COR-L47 (cell line): ENCODE measurements around the gene RNASE12.
"Not testable (repeated sequence)": the region's sequence is repeated elsewhere in the genome, so short reads cannot be mapped to it uniquely, and the experiment has no call there.

Experiments
- DNase-seq: peaks from one replicate; lab custom pipeline; 2025; lab: John Stamatoyannopoulos, UW

RNASE12 gene, protein sequence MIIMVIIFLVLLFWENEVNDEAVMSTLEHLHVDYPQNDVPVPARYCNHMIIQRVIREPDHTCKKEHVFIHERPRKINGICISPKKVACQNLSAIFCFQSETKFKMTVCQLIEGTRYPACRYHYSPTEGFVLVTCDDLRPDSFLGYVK

DNA sequence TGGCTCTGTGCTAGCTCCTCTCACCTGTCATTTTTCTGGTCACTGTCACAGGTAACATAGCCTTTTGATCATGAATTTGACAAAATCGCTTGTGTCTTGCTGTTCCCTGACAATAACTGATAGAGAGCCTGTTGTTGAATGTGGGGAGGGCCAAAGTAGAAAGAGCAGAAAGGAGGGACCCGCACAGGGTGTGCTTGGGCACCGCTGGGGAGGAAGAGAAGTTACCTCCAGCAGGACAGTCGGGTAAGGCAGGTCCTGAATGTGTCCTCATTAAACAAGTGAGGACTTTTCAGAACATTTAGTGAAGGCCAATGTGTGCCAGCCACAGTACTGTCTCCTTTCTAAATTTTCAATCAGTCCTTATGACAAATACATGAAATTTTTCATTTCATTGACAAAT lies at the start of gene RNASE12:
Gene RNASE12, minus strand, starts transcription at position 142 of the 400 bp plus-strand sequence. CDS start 653 bp downstream, outside the sequence.
- DNase-seq = no peak

DNA sequence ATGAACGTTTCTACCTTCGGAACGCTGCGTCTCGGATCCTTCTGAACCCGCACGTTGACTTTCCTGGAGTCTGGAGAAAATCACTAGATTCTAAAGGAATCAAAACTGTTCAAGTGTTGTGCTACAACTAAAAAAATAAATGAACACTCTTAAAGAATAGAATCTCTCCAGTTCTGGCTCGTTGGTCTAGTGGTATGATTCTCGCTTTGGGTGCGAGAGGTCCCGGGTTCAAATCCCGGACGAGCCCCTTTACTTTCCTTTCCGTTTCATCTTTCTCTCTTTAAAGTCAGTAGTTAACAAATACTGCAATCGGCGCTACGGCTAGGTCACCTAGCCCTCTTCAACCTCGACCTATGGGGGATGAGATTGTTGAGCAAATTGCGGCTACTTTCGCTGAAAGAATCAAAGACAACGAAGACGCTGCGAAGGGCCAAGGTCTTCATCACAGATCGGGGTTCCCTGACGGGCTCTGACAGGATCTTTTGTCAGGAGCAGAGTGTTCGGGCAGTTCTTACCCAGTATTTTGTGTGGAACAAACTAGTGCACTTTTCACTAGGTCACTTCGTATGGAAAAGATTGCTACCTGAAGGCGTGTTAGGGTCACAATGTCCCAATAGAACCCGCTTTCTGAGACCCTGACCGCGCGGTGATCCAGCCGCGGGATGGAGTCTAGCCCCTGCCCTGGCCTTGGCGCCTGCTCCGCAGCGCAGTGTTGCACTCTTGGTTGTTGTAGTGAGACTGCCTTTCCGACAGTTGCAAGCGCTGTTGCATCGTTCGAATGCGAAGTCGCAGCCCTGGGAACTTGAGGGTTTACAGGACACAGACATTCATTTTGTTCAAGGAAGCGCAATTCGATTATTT lies 41.9 kb upstream of the RNASE12 start:
- DNase-seq = peak; percentile 21

DNA sequence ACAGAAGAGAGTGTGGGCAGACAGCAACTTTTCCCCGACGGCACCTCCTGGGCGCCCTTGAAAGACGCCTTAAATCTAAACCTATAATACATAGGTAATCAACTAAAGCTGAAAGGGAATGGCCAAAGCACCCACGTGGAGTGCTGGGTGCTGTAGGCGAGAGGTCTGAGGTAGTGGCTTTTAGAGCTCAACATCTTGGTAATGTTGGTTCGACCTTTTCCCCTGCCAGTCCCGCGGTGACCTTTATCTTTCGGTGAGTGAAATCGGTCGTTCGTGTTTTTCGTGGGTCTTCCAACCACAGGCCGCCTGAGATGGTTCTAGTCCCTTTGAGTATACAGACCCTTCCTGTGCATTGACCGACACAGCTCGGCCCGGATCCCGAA lies 41.3 kb upstream of the RNASE12 start:
- no peak for DNase-seq

DNA sequence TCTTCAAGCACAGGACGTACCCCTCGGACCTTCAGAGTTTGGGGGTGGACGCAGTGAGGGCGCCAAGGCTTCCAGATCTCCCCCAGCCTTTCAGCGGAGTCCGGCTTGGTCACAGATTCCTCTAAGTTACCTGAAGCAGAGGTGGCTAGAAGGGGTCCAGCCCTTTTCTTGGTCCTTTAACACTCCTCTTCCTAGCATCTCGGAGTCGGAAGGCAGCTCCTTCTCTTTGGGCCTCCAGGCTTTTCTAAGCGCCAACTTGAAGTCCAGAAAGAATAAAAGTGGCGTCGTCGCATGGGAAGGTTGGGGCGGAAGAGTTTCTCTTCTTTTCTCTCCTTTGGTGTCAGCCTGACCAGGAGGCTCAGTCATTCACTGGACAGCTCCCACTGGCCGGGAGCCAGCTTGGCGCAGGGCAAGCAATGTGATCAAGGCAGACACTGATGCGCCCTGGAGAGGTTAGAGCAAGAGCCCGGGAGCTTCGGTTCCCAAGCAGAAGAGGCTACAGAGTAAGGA lies 40.8 kb upstream of the RNASE12 start:
- DNase-seq = no peak

DNA sequence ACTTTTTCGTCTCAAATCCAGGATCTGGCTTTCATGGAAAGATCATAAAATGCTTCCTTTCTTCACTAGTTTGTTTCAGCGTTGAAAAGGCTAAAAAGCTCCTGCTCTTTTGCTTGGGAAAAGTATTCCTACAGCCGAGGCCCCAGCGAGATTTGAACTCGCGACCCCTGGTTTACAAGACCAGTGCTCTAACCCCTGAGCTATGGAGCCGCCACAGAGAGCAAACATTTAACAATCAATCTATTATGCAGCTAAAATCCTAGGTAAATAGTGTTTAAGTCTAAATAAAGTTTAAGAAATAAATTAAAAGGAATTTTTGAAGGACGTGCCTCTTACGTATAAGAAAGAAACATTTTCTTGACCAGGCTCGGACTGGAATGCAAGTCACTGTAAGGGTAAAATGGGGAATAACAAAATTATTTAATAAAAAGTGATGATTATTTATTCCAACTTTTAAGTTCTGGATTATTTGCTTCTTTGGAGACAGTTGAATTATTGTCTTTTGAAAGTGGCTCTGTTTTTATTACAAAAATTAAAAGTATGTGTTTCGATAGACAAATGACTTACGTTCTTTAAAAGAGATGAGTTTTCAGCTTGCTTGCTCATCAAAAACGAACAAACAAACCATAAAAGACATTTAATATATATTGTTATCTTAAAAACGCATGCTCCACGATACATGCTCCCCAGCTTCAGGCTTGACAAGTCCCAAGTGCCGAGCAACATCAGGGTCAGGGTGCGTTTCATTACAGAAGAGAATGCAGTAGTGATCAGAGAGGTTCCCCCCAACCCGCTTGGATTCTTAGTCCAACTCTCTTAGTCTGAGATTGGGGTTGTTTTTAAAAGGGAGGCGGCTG lies 40.1 kb upstream of the RNASE12 start:
- peak; percentile 10 for DNase-seq

DNA sequence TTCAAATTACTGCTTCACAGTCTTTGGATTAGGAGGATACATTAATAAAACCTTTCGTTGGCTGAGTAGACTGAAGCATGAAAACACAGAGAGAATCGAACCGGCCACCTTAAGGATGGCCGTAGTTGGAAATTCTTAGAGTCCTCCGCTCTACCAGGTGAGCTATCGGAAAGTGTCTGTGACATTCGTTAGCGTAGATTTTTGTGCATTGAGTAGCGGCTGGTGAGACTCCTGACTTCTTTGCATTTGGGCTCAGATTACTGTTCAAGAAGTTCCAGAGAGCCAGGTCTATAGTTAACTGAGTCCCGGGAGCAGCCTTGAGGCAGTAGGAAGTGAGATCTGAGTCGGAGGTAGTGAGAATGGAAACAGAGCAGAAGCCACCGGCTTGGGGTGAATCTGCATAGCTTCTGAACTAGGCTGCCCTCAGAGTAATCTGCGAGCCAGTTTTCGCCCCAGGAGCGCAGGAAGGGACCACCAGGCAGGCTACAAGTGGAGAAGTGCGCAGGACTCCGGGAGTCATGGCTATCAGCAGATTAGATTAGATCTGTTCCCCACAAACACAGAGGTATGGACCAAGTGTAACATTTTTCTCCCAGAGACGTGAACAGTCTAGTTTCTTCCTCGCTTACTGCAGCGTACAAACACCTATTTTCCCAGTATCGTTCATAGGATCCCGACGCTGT lies 39.3 kb upstream of the RNASE12 start:
- DNase-seq = no peak

DNA sequence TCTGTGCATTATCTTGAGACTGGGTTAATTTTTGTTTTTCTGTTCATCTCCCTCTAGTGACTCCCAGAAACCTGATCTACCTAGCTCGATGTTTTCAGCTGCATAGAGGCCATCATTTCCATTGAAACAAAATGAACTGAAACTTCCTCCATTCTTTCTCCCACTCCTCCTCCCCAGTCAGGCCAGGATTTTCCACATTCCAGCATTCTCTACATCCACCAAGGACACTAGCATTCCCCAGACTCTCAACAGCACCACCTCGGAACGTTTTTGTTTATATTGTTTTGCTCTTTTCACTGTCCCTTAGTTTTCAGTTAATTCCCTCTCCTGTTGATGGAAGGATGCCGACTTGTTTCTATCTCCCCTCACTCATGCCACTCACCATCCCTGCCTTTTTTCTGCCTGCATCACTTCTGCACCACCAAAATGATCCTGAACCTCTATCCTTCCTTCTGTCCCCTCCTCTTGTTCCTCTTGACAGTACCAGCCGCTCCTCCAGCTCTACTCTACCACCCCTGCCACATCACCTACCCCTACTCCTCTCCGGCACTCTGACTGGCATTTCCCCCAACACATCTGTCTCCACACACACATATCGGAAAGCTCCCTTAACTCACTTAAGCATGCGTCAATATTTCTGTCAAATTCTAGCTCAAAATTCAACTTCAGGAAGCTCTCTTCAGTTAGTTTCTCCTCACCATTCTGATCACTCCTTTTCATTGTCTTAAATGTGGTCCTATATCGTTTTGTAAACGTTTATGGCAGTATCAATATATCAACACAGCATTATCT lies 37.1 kb upstream of the RNASE12 start:
- DNase-seq = no peak

DNA sequence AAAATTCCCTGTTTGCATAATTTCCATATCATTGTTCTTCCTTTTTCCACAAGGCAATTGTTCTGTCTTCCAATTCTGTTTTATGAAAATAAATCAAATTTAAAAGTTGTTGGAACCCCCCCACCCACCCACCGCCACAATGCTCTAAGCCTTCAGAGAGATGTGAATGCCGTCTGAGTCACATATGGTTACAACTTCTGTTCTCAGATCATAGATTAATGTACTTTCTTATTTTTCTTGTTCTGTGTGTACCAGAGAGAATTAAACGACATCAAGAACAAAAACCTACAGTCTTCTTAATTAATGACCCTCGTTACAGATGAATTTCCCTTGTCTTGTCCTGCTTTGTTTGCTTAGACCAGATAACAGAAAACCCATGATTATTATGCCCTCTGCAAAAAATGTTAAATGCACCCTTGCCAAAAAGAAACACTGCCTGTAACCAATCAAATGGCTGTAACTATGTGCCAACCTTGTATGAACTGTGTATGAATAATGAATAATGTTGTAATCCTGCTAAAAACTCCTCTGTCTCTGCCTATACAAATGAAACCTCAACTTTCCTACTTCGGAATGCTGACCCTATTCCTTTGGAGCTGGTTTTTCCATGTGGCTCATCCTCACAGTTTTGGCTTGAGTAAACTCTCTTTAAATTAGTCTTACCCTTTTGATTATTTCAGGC lies 36.3 kb upstream of the RNASE12 start:
- no peak for DNase-seq

DNA sequence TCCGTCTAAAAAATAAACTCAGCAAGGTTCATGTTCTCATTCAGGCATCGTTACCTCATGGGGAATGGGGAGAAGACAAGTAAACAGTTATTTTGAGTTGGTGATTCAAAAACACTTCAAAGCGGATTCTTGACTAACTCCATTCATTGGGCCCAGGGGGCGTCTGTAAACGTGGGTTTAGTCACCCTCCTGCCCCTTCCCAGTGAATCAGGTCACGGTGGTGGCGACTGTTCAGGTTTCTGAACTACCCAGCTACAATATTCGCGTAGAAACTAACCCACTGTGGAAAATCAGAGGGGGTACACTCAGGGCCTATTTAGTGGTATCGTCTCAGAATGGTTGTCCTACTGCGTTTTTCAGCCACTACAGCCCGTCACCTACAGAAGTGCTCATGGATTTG lies 35.1 kb upstream of the RNASE12 start:
- DNase-seq = no peak

DNA sequence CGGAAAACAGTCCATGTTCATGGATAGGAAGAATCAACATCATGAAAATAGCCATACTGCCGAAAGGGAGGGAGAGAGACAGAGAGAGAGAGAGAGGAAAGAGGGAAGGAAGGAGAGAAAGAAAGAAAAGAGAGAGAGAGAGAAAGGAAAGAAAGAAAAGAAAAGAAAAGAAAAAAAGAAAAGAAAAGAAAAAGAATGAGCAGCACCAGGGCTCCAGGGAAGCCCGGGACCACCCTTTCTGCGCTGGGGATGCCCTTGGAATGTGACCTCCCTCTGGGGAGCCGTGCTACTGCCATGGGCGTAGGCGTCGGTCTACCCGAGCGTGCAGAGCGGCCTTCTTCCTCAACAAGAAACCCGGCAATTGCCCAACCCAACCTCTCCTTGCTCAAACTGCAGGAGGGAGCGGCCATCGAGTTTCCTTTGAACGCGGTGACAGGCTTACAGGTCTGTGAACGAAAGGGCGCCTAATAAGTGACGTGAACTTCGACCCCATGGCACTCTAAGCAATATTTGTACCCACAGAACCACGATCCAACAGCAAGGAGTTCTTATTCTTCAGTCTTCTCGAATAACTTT lies 33.4 kb upstream of the RNASE12 start:
- DNase-seq = no peak

DNA sequence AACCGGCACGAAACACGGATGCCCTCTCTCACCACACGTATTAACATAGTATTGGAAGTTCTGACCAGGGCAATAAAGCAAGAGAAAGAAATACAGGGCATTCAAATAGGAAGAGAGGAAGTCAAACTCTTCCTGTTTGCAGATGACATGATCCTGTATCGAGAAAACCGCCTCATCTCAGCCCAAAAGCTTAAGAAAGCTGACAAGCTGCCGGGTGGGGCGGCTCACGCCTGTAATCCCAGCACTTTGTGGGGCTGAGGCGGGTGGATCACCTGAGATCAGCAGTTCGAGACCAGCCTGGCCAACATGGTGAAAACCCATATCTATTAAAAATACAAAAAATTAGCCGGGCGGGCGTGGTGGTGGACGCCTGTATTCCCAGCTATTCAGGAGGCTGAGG lies 32.6 kb upstream of the RNASE12 start:
- DNase-seq = no peak

DNA sequence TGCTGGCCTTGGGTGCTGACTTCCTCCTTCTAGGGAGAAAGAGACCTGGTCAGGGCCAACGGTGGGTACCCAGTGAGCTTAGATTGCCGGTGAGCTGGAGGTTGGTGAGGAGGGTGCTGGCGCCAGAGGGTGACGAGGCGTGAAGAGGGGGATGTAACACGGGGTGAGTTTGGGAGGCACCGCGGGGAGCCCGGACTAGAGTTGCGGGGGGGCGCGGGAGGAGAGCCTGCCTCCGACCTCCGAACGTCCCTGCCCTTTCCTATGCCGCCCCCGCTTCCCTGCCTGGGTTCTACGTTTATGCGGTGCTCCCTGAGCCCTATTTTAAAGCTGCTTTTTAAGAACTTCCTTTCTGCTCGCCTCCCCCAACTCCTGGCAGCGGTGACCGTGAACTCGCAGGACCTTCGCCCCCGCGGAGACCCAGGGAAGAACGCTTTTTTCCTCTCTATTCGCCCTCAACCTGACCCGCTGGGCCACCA lies 31.7 kb upstream of the RNASE12 start:
- DNase-seq = no peak

DNA sequence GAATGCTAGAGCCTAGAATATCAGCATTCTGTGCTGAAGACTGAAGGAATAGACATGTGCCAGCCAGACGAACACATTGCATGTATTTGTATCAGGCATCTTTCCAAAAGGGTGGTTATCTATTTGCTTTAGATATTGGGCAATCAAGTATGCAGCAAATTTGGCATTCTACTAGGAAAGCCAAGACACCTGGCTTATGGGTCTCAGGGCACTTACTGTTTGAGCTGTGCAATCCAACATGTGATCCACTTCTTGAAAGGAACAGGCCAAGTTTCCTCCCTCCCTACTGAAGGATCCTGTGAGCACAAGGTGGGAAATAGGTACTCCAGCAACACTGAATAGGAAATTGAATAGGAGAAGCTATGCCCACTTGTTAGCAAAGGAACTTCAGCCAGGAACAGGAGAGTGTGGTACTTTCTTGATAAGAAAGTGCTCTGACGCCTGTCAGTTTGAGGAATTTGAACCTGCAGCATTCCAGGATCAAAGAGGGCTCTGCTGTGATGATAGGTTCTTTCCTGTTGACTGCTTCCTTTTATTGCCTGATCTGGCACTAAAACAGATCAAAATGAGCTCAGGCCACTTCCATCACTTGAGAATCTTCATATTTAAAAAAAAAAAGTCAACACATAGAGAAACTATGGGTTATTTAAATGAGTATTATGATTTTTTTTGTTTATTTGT lies 29.8 kb upstream of the RNASE12 start:
- DNase-seq = no peak

DNA sequence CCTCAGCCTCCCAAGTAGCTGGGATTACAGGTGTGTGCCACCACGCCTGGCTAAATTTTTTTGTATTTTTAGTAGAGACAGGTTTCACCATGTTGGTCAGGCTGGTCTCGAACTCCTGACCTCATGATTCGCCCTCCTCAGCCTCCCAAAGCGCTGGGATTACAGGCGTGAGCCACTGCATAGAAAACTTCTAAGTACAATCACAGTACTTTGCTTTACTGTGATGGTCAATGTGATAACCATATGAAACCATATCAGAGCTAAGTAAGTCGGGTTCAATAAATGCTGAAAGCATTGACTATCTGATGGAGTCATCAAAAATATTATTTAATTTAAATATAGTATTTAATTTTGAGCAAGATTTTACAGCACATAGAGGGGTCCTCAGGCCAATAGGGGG lies 28.5 kb upstream of the RNASE12 start:
- DNase-seq = not testable (repeated sequence)

DNA sequence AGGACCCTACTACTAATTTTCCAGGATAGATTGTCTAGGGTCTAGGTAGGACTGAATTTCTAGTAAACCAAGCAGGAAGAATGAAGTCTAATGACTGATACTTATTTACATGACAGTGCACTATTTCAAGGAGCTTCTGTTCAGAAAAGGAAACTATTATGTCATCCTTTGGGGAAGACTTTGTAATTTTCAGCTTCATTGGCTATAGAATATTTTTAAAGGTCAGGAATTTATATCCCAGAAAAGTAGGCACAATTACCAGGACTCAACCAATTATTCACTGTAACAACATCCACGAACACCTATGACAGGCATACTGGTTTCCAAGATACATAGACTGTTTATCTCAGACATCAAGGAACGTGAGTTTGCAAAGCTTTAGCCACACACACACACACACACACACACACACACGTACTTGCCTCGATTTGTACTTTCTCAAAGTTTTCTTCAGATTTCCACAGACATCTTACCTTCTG lies 27.1 kb upstream of the RNASE12 start:
- DNase-seq = no peak

DNA sequence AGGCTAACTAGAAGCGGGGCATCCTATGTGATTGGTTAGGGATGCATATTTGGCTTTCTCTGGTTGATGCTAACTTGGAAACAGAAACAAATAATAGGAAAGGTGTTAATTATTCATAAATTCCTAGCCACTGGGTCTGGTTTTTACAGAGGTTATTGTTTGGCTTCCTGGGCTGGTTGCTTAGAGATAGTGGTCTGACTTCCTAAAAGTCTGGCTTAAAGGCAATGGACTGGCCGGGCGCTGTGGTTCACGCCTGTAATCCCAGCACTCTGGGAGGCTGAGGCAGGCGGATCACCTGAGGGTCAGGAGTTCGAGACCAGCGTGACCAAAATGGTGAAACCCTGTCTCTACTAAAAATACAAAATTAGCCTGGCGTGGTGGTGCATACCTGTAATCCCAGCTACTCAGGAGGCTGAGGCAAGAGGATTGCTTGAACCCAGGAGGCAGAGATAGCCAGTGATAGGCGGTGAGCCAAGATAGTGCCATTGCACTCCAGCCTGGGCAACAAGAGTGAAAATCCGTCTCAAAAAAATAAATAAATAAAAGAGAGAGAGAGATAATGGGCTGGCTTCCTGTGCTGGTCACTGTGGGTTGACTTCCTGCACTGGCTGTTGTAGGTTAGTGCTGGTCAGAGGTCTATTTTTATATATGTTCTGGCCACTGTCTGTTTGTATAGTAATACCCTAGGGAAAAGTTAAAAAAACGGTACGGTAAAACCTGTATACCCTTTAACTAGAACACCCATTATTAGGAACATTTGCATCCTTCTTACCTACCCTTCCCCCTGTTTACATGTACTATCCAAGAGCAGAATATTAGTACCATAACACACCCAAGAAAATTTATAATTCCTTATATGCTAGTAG lies 26.2 kb upstream of the RNASE12 start:
- DNase-seq = no peak

DNA sequence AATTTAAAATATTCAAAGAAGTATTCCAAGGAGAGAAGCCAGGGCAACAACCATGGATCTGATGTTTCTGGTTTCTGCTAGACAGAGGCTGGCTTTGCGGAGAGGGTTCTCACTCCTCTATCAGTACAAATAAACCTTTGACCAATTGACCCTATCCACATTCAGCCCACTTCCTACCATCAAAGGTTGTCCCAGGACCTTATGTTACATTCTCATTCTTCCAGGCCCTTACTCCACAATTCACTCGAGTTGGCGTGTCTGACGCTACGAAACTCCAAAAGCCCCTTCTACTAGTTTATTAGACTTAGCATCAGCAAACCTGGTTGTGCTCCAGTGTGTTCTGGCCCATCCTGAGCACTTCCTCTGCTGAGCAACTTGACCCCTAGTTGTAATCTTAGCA lies 24.8 kb upstream of the RNASE12 start:
- DNase-seq = no peak
